Progenitor cell of endocrine pancreas (in vitro differentiated cells): ENCODE data around the gene SMIM12. TPM values are rescaled to one million over a fixed set of nuclear protein-coding genes. Genes with fewer than 3 reads are reported as not detected.

ENCODE experiments used
- DNase-seq: peaks from one replicate; pipeline ENCODE4 v3.0.0; 2021; ENCODE audit warnings: low spot score; ENCODE audit not compliant: unreplicated experiment
- H3K27ac Mint-ChIP-seq: 2 replicates; pipeline ENCODE4 v1.8.0; 2021; ENCODE audit warnings: mild to moderate bottlenecking, moderate library complexity, mixed read lengths
- H3K27me3 Mint-ChIP-seq: 2 replicates; pipeline ENCODE4 v1.8.0; 2021; ENCODE audit warnings: mixed read lengths
- H3K36me3 Mint-ChIP-seq: 2 replicates; pipeline ENCODE4 v1.8.0; 2022; ENCODE audit warnings: mixed read lengths; ENCODE audit not compliant: insufficient read depth
- H3K4me1 Mint-ChIP-seq: 2 replicates; pipeline ENCODE4 v1.8.0; 2021; ENCODE audit warnings: low read depth, mixed read lengths
- H3K4me3 Mint-ChIP-seq: 2 replicates; pipeline ENCODE4 v1.8.0; 2021; ENCODE audit warnings: low read depth, mild to moderate bottlenecking, moderate library complexity, mixed read lengths
- H3K9me3 Mint-ChIP-seq: 2 replicates; pipeline ENCODE4 v1.8.0; 2021; ENCODE audit warnings: low read depth, mixed read lengths
- CTCF ChIP-seq: fragments of 200-600 bp; sonication (generic); IDR thresholded peaks from one replicate; pipeline ENCODE4 v1.5.0; 2021; ENCODE audit warnings: antibody characterized with exemption, mild to moderate bottlenecking; ENCODE audit not compliant: unreplicated experiment
- total RNA-seq: library from RNA; stranded (reverse); gene quantifications from 2 replicates; pipeline ENCODE4 v1.2.1, GENCODE V29; 2021

Gene SMIM12
- total RNA-seq, 1 donor from 2014 or later, result 39.5 TPM

GRCh38 chr1:34899471-34899870 lies 39.9 kb upstream of the SMIM12 start:
- H3K27me3 Mint-ChIP-seq, result peaks cover 42% of the 10 kb centered on the region
- H3K4me1 Mint-ChIP-seq, result no peaks in the 10 kb centered on the region
- TF ChIP-seq CTCF, result no peak
- no peak overlapping the region for H3K4me3 Mint-ChIP-seq
- no peaks in the 10 kb centered on the region for H3K9me3 Mint-ChIP-seq
- H3K36me3 Mint-ChIP-seq, result no peaks in the 10 kb centered on the region
- no peak overlapping the region for H3K27ac Mint-ChIP-seq
- no peak for DNase-seq

GRCh38 chr1:34898330-34898761 lies 38.8 kb upstream of the SMIM12 start:
- H3K27me3 Mint-ChIP-seq, result peaks cover 44% of the 10 kb centered on the region
- no peak overlapping the region for H3K27ac Mint-ChIP-seq
- H3K4me3 Mint-ChIP-seq, result no peak overlapping the region
- no peaks in the 10 kb centered on the region for H3K36me3 Mint-ChIP-seq
- DNase-seq, result no peak
- TF ChIP-seq CTCF, result no peak
- H3K9me3 Mint-ChIP-seq, result peaks cover 4% of the 10 kb centered on the region
- H3K4me1 Mint-ChIP-seq, result no peaks in the 10 kb centered on the region

GRCh38 chr1:34896612-34897011 lies 37.1 kb upstream of the SMIM12 start:
- no peaks in the 10 kb centered on the region for H3K4me1 Mint-ChIP-seq
- H3K4me3 Mint-ChIP-seq, result no peak overlapping the region
- peaks cover 3% of the 10 kb centered on the region for H3K36me3 Mint-ChIP-seq
- no peak for TF ChIP-seq CTCF
- peaks cover 28% of the 10 kb centered on the region for H3K27me3 Mint-ChIP-seq
- no peak for DNase-seq
- H3K9me3 Mint-ChIP-seq, result peaks cover 13% of the 10 kb centered on the region
- H3K27ac Mint-ChIP-seq, result no peak overlapping the region

DNA sequence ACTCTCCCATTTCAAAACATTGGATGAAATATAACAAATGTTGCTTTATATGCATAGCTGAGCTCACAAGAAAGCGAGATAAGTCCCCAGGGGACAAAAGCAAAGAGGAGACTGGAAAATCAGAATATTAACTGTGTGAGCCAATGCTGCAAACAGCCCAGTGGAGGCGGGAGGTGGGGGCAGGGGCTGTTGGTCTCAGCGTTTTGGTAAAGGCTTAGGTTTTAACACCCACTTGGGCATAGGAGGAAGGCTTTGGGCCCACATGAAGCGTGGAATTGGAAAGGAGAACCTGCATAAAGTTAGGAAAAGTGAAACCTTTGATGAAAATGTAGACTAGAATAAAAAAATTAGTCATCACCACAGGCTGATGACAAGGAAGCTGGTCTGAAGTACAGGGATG lies 30.2 kb upstream of the SMIM12 start:
- no peak for DNase-seq
- Mint-ChIP-seq H3K36me3 (peaks cover 3% of the 10 kb centered on the region), H3K27me3 (peaks cover 38% of the 10 kb centered on the region), H3K27ac (no peak overlapping the region), H3K4me1 (peaks cover 2% of the 10 kb centered on the region), H3K4me3 (no peak overlapping the region), H3K9me3 (peaks cover 15% of the 10 kb centered on the region)
- no peak for TF ChIP-seq CTCF

DNA sequence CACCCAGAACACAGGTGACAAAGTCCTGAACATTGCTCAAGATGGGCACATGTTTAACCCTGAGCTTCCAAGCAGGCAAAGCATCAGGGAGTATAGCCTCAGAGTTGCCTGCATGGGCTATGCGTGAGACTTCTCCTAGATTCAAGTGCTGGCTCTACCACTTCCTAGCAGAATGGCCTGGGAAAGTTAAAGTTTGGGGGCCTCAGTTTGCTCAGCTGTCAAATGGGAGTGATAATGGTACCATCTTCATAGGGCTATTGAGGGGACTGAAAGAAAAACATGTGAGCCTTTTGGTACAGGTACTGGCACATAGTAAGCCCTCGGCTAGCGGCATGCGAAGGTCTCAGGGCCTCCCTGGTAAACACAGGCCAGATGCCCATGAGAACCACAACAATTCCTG lies 28.0 kb upstream of the SMIM12 start:
- H3K4me3 Mint-ChIP-seq, result no peak overlapping the region
- no peak for TF ChIP-seq CTCF
- peaks cover 55% of the 10 kb centered on the region for H3K27me3 Mint-ChIP-seq

More for the DNA sequence above, 28.0 kb upstream of the SMIM12 start:
- Mint-ChIP-seq H3K4me1 (peaks cover 2% of the 10 kb centered on the region), H3K27ac (no peak overlapping the region), H3K36me3 (peaks cover 3% of the 10 kb centered on the region), H3K9me3 (peaks cover 8% of the 10 kb centered on the region)
- DNase-seq, result no peak
